ENCODE data around the gene ATN1. TPM values are rescaled to one million over a fixed set of nuclear protein-coding genes. Genes with fewer than 3 reads are reported as not detected.

ATN1 gene
- total RNA-seq, 1 experiment from 2014 or later: 144 TPM

DNA sequence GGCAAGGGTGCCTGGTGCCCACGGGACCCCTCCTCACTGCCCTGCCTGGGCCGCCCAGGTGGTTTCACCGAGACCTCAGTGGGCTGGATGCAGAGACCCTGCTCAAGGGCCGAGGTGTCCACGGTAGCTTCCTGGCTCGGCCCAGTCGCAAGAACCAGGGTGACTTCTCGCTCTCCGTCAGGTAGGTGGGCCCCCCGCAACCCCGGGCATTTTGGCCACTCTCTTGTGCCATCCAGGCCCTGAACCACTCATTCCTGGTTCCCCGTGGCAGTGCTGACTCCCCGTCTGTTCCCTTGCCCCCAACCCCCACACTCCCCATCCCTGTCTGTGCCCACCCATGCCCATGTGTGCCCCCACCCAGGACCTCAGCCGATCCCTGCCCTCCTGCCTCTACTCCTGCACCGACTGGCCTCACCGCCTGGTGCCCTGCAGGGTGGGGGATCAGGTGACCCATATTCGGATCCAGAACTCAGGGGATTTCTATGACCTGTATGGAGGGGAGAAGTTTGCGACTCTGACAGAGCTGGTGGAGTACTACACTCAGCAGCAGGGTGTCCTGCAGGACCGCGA is 23.9 kb downstream of the ATN1 start:
- no peak for DNase-seq (ENCODE audit: low spot score)

GRCh38 chr12:6952121-6952862 is 24.5 kb downstream of the ATN1 start:
- BruUV-seq (replicated peaks): no TSS peak
- ChIA-PET CTCF (no interaction called here), POLR2A (ENCODE audit: low non-redundant PET) (no interaction called here)
- TF ChIP-seq CTCF (conservative IDR thresholded peaks at IDR 0.05; ENCODE audit: low read depth, low read length): no peak
- TF ChIP-seq EZH2 (IDR thresholded peaks at IDR 0.05; ENCODE audit: borderline replicate concordance, low read depth, low read length, poor library complexity, severe bottlenecking): no peak
- intact Hi-C loops (cut with micrococcal nuclease; ENCODE audit: unreplicated experiment): no loop called here
- DNase-seq (ENCODE audit: low spot score): no peak
- no peaks in the 10 kb centered on the region for H3K36me3 ChIP-seq (ENCODE audit: insufficient read depth, low read length, poor library complexity, severe bottlenecking)
- no peaks in the 10 kb centered on the region for H3K27me3 ChIP-seq (replicated peaks; ENCODE audit: insufficient read depth, low read depth, low read length, poor library complexity)
- peaks cover 13% of the 10 kb centered on the region for H3K4me1 ChIP-seq (ENCODE audit: insufficient read depth, low read length, poor library complexity, severe bottlenecking)
- no peak overlapping the region for H3K4me3 ChIP-seq (ENCODE audit: low read depth, low read length, poor library complexity, severe bottlenecking)
- peak overlapping the region; percentile 82 for H3K27ac ChIP-seq (ENCODE audit: low read depth, low read length, poor library complexity, severe bottlenecking)
- H3K9me3 ChIP-seq (ENCODE audit: low read depth, low read length, poor library complexity, severe bottlenecking): no peaks in the 10 kb centered on the region

More for the DNA sequence above, 23.9 kb downstream of the ATN1 start:
- ChIA-PET CTCF (interaction anchor here (1.7 kb wide), 1 partner anchor 10 kb away, joined by 3 read pairs; no protein-coding TSS in a partner anchor), POLR2A (ENCODE audit: low non-redundant PET) (no interaction called here)
- Histone ChIP-seq H3K4me3 (ENCODE audit: low read depth, low read length, poor library complexity, severe bottlenecking) (no peak overlapping the region), H3K4me1 (ENCODE audit: insufficient read depth, low read length, poor library complexity, severe bottlenecking) (peaks cover 13% of the 10 kb centered on the region), H3K27ac (ENCODE audit: low read depth, low read length, poor library complexity, severe bottlenecking) (peak overlapping the region; percentile 8), H3K9me3 (ENCODE audit: low read depth, low read length, poor library complexity, severe bottlenecking) (no peaks in the 10 kb centered on the region), H3K36me3 (ENCODE audit: insufficient read depth, low read length, poor library complexity, severe bottlenecking) (no peaks in the 10 kb centered on the region), H3K27me3 (replicated peaks; ENCODE audit: insufficient read depth, low read depth, low read length, poor library complexity) (no peaks in the 10 kb centered on the region)
- TF ChIP-seq CTCF (conservative IDR thresholded peaks at IDR 0.05; ENCODE audit: low read depth, low read length) (no peak), EZH2 (IDR thresholded peaks at IDR 0.05; ENCODE audit: borderline replicate concordance, low read depth, low read length, poor library complexity, severe bottlenecking) (no peak)
- no TSS peak for BruUV-seq (replicated peaks)
- intact Hi-C loops (cut with micrococcal nuclease; ENCODE audit: unreplicated experiment): no loop called here

DNA sequence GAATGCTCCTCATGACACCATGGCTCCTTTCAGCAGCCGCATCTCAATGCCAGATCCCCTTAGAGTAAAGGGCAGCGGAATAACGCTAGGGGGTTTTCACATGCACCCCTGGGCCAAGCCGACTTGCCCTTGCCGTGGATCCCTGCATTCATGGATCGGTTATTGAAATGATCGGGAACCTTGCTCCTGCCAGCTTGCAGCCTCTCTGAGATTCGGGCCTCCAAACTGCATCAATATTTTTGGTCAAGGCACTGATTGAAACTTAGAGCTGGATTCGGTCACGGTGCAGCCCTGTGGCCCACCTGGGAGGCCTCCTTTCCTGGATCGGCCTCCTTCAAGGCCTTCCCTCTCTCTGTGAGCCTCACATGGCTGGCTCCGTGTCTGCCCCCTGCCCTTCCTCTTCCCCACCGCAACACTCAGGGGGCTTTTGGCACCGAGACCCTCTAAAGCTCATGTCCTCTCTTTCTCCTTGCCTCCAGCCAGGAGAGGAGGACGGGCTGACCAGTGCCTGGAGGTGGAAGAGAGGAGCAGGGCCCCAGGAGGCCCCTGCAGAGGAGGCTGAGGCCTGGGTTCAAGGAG is 25.2 kb downstream of the ATN1 start:
- no peaks in the 10 kb centered on the region for H3K36me3 ChIP-seq (ENCODE audit: insufficient read depth, low read length, poor library complexity, severe bottlenecking)
- no TSS peak for BruUV-seq (replicated peaks)
- no peak for TF ChIP-seq CTCF (conservative IDR thresholded peaks at IDR 0.05; ENCODE audit: low read depth, low read length)
- TF ChIP-seq EZH2 (IDR thresholded peaks at IDR 0.05; ENCODE audit: borderline replicate concordance, low read depth, low read length, poor library complexity, severe bottlenecking): no peak
- no peak for DNase-seq (ENCODE audit: low spot score)
- H3K4me1 ChIP-seq (ENCODE audit: insufficient read depth, low read length, poor library complexity, severe bottlenecking): peaks cover 13% of the 10 kb centered on the region
- H3K27ac ChIP-seq (ENCODE audit: low read depth, low read length, poor library complexity, severe bottlenecking): peak overlapping the region; percentile 82
- H3K9me3 ChIP-seq (ENCODE audit: low read depth, low read length, poor library complexity, severe bottlenecking): no peaks in the 10 kb centered on the region
- ChIA-PET CTCF (no interaction called here), POLR2A (ENCODE audit: low non-redundant PET) (no interaction called here)
- H3K27me3 ChIP-seq (replicated peaks; ENCODE audit: insufficient read depth, low read depth, low read length, poor library complexity): no peaks in the 10 kb centered on the region
- intact Hi-C loops (cut with micrococcal nuclease; ENCODE audit: unreplicated experiment): no loop called here
- H3K4me3 ChIP-seq (ENCODE audit: low read depth, low read length, poor library complexity, severe bottlenecking): no peak overlapping the region

Measured in A673 (cell line).